HepG2 (cell line): Measurements from ENCODE around the gene NRG3. TPM values are rescaled to one million over a fixed set of nuclear protein-coding genes. Genes with fewer than 3 reads are reported as not detected.

Experiments
- ATAC-seq: fragments of 200-7000 bp; cut with Tn5 transposase; 3 replicates; pipeline ENCODE4 v1.9.1; 2020; ENCODE audit warnings: mild to moderate bottlenecking, moderate library complexity
- BruUV-seq: library from RNA; stranded (reverse); fragments of 400-500 nt; replicated peaks from 2 replicates; lab custom pipeline; 2021; lab: Mats Ljungman, UMichigan
- CTCF ChIA-PET: fragments of 300-600 bp; formaldehyde crosslinking; extraction: SDS; loops from one replicate; lab custom pipeline; 2021; ENCODE audit warnings: low total read pairs, inconsistent platforms, low intra/inter-chr PET ratio; lab: Yijun Ruan, JAX
- POLR2A ChIA-PET: fragments of 350-600 bp; sonication (Branson Sonifier 250); formaldehyde crosslinking; loops from one replicate; lab custom pipeline; 2020; ENCODE audit warnings: antibody characterized with exemption, inconsistent platforms; lab: Yijun Ruan, JAX
- DNase-seq: peaks from one replicate; pipeline ENCODE4 v3.0.0-alpha.2; 2015; ENCODE audit warnings: low spot score
- FAIRE-seq: peaks from 3 replicates; lab custom pipeline; 2011; peaks lifted over from hg19 to GRCh38; lab: Jason Lieb, UNC
- H2AFZ ChIP-seq: one replicate; pipeline ENCODE4 v1.6.1; 2011; ENCODE audit warnings: low read length, inconsistent platforms
- H3K27ac ChIP-seq: fragments of 300-600 bp; 3 replicates; pipeline ENCODE4 v1.8.0; 2011; ENCODE audit warnings: mixed run types, mild to moderate bottlenecking, mixed read lengths, low read length, inconsistent platforms; ENCODE audit not compliant: insufficient read depth; ENCODE audit errors: extremely low read length
- H3K27me3 ChIP-seq, 2 experiments: fragments of 200-600 bp in 1 of 2; 2 replicates in 1 of 2; 3 replicates in 1 of 2; pipeline versions ENCODE4 v1.6.0 to v1.8.0; 2011; ENCODE audit warnings: low read length in 2 of 2, mild to moderate bottlenecking in 2 of 2, moderate library complexity in 2 of 2, inconsistent platforms in 1 of 2; ENCODE audit not compliant: insufficient read depth in 2 of 2, control insufficient read depth in 1 of 2
- H3K36me3 ChIP-seq, 2 experiments: fragments of 200-600 bp in 1 of 2; replicated peaks in 1 of 2; 2 replicates in 1 of 2; 3 replicates in 1 of 2; pipeline versions ENCODE4 v1.5.1 to v1.8.0; 2011; ENCODE audit warnings: low read length in 2 of 2, inconsistent platforms in 1 of 2; ENCODE audit not compliant: insufficient read depth in 2 of 2, control insufficient read depth in 1 of 2
- H3K4me1 ChIP-seq: 2 replicates; pipeline ENCODE4 v1.5.1; 2012; ENCODE audit warnings: low read length, inconsistent platforms; ENCODE audit not compliant: insufficient read depth
- H3K4me2 ChIP-seq: 2 replicates; pipeline ENCODE4 v1.6.0; 2011; ENCODE audit warnings: low read depth, low read length, inconsistent platforms
- H3K4me3 ChIP-seq, 3 experiments: fragments of 200-600 bp in 1 of 3; sonication (generic), shearing (Covaris generic) in 1 of 3; replicated peaks in 1 of 3; 2 replicates each; pipeline ENCODE4 v1.5.1; 2011 to 2016; ENCODE audit warnings: low read length in 3 of 3, inconsistent platforms in 2 of 3, low read depth in 2 of 3, mild to moderate bottlenecking in 2 of 3, control low read depth in 1 of 3, mixed read lengths in 1 of 3; ENCODE audit not compliant: insufficient read depth in 1 of 3
- H3K79me2 ChIP-seq: one replicate; pipeline ENCODE4 v1.6.1; 2011; ENCODE audit warnings: low read length, inconsistent platforms; ENCODE audit not compliant: insufficient read depth
- H3K9ac ChIP-seq: 2 replicates; pipeline ENCODE4 v1.6.0; 2011; ENCODE audit warnings: mild to moderate bottlenecking, low read depth, low read length, inconsistent platforms; ENCODE audit not compliant: insufficient read depth
- H3K9me3 ChIP-seq: 2 replicates; pipeline ENCODE4 v1.5.1; 2012; ENCODE audit warnings: mild to moderate bottlenecking, low read length
- H4K20me1 ChIP-seq: 2 replicates; pipeline ENCODE4 v1.6.0; 2011; ENCODE audit warnings: inconsistent platforms, mild to moderate bottlenecking, low read length, moderate library complexity; ENCODE audit not compliant: insufficient read depth
- DMAP1 ChIP-seq: IDR thresholded peaks from 2 replicates; pipeline ENCODE4 v1.6.1; 2016
- FOXM1 ChIP-seq: sonication (generic); formaldehyde crosslinking; IDR thresholded peaks from 2 replicates; pipeline ENCODE4 v1.5.0; 2020; ENCODE audit warnings: missing genetic modification reagents
- MAFK ChIP-seq, 2 experiments: IDR thresholded peaks in 1 of 2; conservative IDR thresholded peaks in 1 of 2; 2 replicates each; pipeline ENCODE4 v1.6.1; 2011; ENCODE audit warnings: improper control_type of control experiment in 2 of 2, low read length in 2 of 2
- in situ Hi-C: cut with HindIII; loops from 2 replicates; pipeline ENCODE4 v1.10.0; 2017; ENCODE audit warnings: low pct_unique_long_range_greater_than_20kb; ENCODE audit not compliant: extremely low pct_ligation_motif_present
- intact Hi-C: fragments of 100-400 bp; cut with micrococcal nuclease; formaldehyde crosslinking; loops from one replicate; pipeline ENCODE4 v1.10.0; 2022; ENCODE audit not compliant: unreplicated experiment
- polyA plus RNA-seq, 8 experiments: library from polyadenylated mRNA; depleted of rRNA in 3 of 8; stranded (reverse) in 7 of 8; unstranded in 1 of 8; fragments of >200 nt; fragmentation: Illumina TruSeq in 4 of 8; extraction: Trizol in 4 of 8; gene quantifications; 2 replicates each; pipeline versions ENCODE4 v1.2.1 to v1.2.3, GENCODE V29; 2011 to 2016; ENCODE audit warnings: low read depth in 4 of 8, missing spikeins in 1 of 8, mixed read lengths in 1 of 8; ENCODE audit not compliant: insufficient read depth in 1 of 8
- total RNA-seq, 5 experiments: library from RNA; depleted of rRNA; stranded (reverse); fragments of >200 nt; fragmentation: Illumina TruSeq; extraction: Trizol; gene quantifications; 2 replicates each; pipeline ENCODE4 v1.2.3, GENCODE V29; 2016; ENCODE audit warnings: low read depth in 1 of 5
- TF ChIP-seq, protein P1 (sequence below): sonication (generic); formaldehyde crosslinking; IDR thresholded peaks from 2 replicates; pipeline ENCODE4 v1.9.0; 2021; ENCODE audit warnings: mild to moderate bottlenecking, missing genetic modification reagents
- TF ChIP-seq, protein P2 (sequence below): sonication (generic); formaldehyde crosslinking; IDR thresholded peaks from 2 replicates; pipeline ENCODE4 v1.4.0; 2020; ENCODE audit warnings: missing genetic modification reagents, borderline replicate concordance
- TF ChIP-seq, protein P3 (sequence below), 2 experiments: sonication (generic) in 1 of 2; formaldehyde crosslinking in 1 of 2; IDR thresholded peaks; 2 replicates each; pipeline versions ENCODE4 v1.6.1 to v1.9.0; 2014 to 2022; ENCODE audit warnings: antibody characterized with exemption in 1 of 2, borderline replicate concordance in 1 of 2, inconsistent platforms in 1 of 2, low read depth in 1 of 2, missing genetic modification reagents in 1 of 2

NRG3 gene
- total and polyA plus RNA-seq, 2 of the 13 experiments (the other 11 are each of a cell fraction or from before 2014, with no cell fraction given) = not detected

DNA sequence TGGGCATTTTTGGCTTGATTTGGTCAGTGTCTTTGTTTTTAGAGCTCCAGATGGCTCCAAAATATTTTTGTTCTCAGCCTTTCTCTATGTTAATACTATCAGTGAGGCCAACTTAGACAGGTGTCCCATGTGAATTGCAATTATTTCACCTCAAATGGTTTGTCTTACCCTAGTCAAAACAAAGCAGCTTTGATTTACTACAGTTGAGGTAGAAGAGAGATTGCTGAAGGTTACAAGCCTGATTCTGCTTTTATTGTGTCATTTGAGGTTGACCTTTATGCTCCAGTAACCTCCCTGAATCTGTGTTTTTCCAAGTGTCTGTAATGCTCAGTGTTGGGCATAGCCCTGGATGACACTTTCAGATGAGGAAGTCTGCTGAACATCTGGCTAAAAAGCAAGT is 882.9 kb downstream of the NRG3 start:
- no peak for FAIRE-seq
- Histone ChIP-seq H3K79me2 (no peaks in the 10 kb centered on the region), H3K27ac (no peak overlapping the region), H2AFZ (no peak overlapping the region), H3K4me2 (no peak overlapping the region), H3K9me3 (peaks cover 68% of the 10 kb centered on the region), H3K4me3 (no peak overlapping the region), H4K20me1 (no peaks in the 10 kb centered on the region), H3K9ac (no peak overlapping the region), H3K4me1 (no peaks in the 10 kb centered on the region), H3K36me3 (no peaks in the 10 kb centered on the region), H3K27me3 (no peaks in the 10 kb centered on the region)
- CTCF ChIA-PET = no interaction called here
- no peak for DNase-seq
- ATAC-seq = no peak
- in situ Hi-C loops (no loop called here), intact Hi-C loops (no loop called here)
- POLR2A ChIA-PET = no interaction called here
- no TSS peak for BruUV-seq
- TF ChIP-seq, protein P1, sequence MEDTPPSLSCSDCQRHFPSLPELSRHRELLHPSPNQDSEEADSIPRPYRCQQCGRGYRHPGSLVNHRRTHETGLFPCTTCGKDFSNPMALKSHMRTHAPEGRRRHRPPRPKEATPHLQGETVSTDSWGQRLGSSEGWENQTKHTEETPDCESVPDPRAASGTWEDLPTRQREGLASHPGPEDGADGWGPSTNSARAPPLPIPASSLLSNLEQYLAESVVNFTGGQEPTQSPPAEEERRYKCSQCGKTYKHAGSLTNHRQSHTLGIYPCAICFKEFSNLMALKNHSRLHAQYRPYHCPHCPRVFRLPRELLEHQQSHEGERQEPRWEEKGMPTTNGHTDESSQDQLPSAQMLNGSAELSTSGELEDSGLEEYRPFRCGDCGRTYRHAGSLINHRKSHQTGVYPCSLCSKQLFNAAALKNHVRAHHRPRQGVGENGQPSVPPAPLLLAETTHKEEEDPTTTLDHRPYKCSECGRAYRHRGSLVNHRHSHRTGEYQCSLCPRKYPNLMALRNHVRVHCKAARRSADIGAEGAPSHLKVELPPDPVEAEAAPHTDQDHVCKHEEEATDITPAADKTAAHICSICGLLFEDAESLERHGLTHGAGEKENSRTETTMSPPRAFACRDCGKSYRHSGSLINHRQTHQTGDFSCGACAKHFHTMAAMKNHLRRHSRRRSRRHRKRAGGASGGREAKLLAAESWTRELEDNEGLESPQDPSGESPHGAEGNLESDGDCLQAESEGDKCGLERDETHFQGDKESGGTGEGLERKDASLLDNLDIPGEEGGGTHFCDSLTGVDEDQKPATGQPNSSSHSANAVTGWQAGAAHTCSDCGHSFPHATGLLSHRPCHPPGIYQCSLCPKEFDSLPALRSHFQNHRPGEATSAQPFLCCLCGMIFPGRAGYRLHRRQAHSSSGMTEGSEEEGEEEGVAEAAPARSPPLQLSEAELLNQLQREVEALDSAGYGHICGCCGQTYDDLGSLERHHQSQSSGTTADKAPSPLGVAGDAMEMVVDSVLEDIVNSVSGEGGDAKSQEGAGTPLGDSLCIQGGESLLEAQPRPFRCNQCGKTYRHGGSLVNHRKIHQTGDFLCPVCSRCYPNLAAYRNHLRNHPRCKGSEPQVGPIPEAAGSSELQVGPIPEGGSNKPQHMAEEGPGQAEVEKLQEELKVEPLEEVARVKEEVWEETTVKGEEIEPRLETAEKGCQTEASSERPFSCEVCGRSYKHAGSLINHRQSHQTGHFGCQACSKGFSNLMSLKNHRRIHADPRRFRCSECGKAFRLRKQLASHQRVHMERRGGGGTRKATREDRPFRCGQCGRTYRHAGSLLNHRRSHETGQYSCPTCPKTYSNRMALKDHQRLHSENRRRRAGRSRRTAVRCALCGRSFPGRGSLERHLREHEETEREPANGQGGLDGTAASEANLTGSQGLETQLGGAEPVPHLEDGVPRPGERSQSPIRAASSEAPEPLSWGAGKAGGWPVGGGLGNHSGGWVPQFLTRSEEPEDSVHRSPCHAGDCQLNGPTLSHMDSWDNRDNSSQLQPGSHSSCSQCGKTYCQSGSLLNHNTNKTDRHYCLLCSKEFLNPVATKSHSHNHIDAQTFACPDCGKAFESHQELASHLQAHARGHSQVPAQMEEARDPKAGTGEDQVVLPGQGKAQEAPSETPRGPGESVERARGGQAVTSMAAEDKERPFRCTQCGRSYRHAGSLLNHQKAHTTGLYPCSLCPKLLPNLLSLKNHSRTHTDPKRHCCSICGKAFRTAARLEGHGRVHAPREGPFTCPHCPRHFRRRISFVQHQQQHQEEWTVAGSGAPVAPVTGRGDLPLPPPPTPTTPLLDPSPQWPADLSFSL = no peak
- TF ChIP-seq FOXM1 (CRISPR knock-in tag) (no peak), MAFK (conservative IDR thresholded peaks at IDR 0.05 in 1 of 2, IDR thresholded peaks at IDR 0.05 in 1 of 2; ENCODE audit: low read length in 2 of 2) (no peak), DMAP1 (CRISPR knock-in tag) (no peak)
- TF ChIP-seq, protein P2, sequence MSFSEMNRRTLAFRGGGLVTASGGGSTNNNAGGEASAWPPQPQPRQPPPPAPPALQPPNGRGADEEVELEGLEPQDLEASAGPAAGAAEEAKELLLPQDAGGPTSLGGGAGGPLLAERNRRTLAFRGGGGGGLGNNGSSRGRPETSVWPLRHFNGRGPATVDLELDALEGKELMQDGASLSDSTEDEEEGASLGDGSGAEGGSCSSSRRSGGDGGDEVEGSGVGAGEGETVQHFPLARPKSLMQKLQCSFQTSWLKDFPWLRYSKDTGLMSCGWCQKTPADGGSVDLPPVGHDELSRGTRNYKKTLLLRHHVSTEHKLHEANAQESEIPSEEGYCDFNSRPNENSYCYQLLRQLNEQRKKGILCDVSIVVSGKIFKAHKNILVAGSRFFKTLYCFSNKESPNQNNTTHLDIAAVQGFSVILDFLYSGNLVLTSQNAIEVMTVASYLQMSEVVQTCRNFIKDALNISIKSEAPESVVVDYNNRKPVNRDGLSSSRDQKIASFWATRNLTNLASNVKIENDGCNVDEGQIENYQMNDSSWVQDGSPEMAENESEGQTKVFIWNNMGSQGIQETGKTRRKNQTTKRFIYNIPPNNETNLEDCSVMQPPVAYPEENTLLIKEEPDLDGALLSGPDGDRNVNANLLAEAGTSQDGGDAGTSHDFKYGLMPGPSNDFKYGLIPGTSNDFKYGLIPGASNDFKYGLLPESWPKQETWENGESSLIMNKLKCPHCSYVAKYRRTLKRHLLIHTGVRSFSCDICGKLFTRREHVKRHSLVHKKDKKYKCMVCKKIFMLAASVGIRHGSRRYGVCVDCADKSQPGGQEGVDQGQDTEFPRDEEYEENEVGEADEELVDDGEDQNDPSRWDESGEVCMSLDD = no peak
- TF ChIP-seq, protein P3, sequence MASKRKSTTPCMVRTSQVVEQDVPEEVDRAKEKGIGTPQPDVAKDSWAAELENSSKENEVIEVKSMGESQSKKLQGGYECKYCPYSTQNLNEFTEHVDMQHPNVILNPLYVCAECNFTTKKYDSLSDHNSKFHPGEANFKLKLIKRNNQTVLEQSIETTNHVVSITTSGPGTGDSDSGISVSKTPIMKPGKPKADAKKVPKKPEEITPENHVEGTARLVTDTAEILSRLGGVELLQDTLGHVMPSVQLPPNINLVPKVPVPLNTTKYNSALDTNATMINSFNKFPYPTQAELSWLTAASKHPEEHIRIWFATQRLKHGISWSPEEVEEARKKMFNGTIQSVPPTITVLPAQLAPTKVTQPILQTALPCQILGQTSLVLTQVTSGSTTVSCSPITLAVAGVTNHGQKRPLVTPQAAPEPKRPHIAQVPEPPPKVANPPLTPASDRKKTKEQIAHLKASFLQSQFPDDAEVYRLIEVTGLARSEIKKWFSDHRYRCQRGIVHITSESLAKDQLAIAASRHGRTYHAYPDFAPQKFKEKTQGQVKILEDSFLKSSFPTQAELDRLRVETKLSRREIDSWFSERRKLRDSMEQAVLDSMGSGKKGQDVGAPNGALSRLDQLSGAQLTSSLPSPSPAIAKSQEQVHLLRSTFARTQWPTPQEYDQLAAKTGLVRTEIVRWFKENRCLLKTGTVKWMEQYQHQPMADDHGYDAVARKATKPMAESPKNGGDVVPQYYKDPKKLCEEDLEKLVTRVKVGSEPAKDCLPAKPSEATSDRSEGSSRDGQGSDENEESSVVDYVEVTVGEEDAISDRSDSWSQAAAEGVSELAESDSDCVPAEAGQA (IDR thresholded peaks at IDR 0.05; ENCODE audit: low read depth) = no peak
- TF ChIP-seq, protein P3 (CRISPR knock-in tag; IDR thresholded peaks at IDR 0.05; ENCODE audit: borderline replicate concordance) = no peak
